Measurements from ENCODE around the gene RRP36.

RRP36 gene

DNA sequence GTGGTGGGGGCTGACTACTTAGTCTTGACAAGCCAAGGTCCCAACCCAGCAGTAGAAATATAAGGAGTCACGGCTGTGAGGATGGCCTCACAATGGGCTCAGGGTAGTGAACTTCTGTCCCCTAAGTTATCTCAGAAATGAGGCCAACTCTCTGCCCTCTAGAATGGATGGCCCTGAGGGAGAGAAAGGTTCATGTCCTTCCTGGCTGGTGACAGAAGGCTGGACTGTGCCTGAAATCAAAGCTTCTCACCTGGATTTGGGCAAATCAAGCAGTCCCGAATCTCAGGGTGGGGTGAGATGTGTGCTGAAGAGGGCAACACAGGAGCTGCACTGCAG is 12.7 kb downstream of the RRP36 start:
- in situ Hi-C loops (cut with HindIII; ENCODE audit: low sequenced_read_pairs): loop anchor here (5.0 kb wide), 1 partner anchor 113 kb away; no protein-coding TSS in a partner anchor
- TF ChIP-seq CTCF (IDR thresholded peaks at IDR 0.05; ENCODE audit: low read depth, low read length, missing control alignments): no peak
- no peak overlapping the region for H3K4me3 ChIP-seq (ENCODE audit: low read depth, low read length)
- DNase-seq (ENCODE audit: low read depth): no peak

DNA sequence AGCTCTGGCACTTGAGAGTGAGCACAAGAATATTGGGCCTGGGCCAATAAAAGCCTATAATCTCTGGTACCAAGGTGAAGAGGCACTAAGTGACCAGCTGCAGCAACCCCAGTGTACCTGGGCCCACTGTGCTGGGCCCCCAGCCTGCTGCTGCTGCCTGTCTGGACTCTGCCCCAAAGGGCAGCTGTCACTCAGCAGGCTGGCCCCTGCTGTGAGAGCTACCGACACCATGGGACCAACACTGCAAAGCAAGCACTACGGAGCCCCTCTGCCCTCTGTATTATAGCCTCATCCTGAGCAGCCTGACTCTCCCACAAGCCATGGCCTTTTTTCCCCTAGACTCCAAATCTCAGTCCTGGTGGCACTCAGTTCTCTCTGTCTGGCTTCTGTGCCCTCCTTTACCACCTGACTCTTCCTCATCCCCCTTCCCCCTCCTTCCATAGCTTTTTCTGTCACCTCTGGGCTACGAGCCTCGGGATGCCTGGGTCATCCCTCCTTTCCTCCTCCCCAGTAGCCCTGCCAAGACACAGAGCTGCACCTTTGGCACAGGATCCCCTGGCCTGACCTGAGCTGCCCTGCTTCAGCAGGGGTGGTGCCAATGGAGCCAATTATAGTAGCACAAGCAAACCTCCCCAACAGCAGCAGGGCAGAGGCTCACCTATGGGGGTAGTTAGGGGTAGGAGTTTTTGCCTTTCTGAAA is 14.2 kb downstream of the RRP36 start:
- in situ Hi-C loops (cut with HindIII; ENCODE audit: low sequenced_read_pairs): no loop called here
- no peak overlapping the region for H3K4me3 ChIP-seq (ENCODE audit: low read depth, low read length)
- no peak for TF ChIP-seq CTCF (IDR thresholded peaks at IDR 0.05; ENCODE audit: low read depth, low read length, missing control alignments)
- DNase-seq (ENCODE audit: low read depth): no peak

- no peak overlapping the region for H3K4me3 ChIP-seq (ENCODE audit: low read depth, low read length)
- in situ Hi-C loops (cut with HindIII; ENCODE audit: low sequenced_read_pairs): no loop called here
Observed at GRCh38 chr6:43036712-43037111, 15.3 kb downstream of the RRP36 start.

GRCh38 chr6:43037197-43037596 is 15.8 kb downstream of the RRP36 start:
- H3K4me3 ChIP-seq (ENCODE audit: low read depth, low read length): no peak overlapping the region
- in situ Hi-C loops (cut with HindIII; ENCODE audit: low sequenced_read_pairs): no loop called here
- no peak for DNase-seq (ENCODE audit: low read depth)
- TF ChIP-seq CTCF (IDR thresholded peaks at IDR 0.05; ENCODE audit: low read depth, low read length, missing control alignments): no peak

More at GRCh38 chr6:43036712-43037111, 15.3 kb downstream of the RRP36 start:
- no peak for DNase-seq (ENCODE audit: low read depth)
- no peak for TF ChIP-seq CTCF (IDR thresholded peaks at IDR 0.05; ENCODE audit: low read depth, low read length, missing control alignments)

GRCh38 chr6:43037706-43038105 is 16.3 kb downstream of the RRP36 start:
- DNase-seq (ENCODE audit: low read depth): no peak
- no peak for TF ChIP-seq CTCF (IDR thresholded peaks at IDR 0.05; ENCODE audit: low read depth, low read length, missing control alignments)
- H3K4me3 ChIP-seq (ENCODE audit: low read depth, low read length): no peak overlapping the region
- in situ Hi-C loops (cut with HindIII; ENCODE audit: low sequenced_read_pairs): no loop called here

- in situ Hi-C loops (cut with HindIII; ENCODE audit: low sequenced_read_pairs): no loop called here
- no peak for TF ChIP-seq CTCF (IDR thresholded peaks at IDR 0.05; ENCODE audit: low read depth, low read length, missing control alignments)
- no peak overlapping the region for H3K4me3 ChIP-seq (ENCODE audit: low read depth, low read length)
- no peak for DNase-seq (ENCODE audit: low read depth)
Observed at GRCh38 chr6:43038727-43039126, 17.3 kb downstream of the RRP36 start.
